ENCODE data around the gene GABRA5. TPM values are rescaled to one million over a fixed set of nuclear protein-coding genes. Genes with fewer than 3 reads are reported as not detected.

Gene GABRA5
- total RNA-seq, 1 donor from 2014 or later = not detected

DNA sequence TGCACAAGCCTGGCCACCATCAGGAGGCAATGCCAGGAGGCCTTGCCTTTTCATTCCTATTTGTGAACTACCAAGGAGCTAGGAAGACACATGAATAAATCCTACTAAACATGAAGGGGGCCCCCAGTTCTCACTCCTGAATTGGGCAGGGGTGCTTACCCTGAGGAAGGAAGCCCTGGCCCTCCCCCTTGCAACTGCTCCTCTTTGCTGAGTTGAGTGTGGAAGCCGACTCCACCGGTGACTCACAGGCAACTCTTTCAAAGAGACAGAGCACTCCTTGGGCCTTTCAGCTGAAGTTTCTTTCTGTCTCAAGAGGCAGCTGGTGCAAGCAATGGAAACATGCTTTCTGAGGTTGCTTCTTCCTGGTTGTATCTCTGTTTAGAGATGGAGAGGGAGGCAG is 105.8 kb downstream of the GABRA5 start:
- intact Hi-C loops (cut with DNase I) = no loop called here
- ATAC-seq = no peak
- DNase-seq (ENCODE audit: low spot score) = no peak

DNA sequence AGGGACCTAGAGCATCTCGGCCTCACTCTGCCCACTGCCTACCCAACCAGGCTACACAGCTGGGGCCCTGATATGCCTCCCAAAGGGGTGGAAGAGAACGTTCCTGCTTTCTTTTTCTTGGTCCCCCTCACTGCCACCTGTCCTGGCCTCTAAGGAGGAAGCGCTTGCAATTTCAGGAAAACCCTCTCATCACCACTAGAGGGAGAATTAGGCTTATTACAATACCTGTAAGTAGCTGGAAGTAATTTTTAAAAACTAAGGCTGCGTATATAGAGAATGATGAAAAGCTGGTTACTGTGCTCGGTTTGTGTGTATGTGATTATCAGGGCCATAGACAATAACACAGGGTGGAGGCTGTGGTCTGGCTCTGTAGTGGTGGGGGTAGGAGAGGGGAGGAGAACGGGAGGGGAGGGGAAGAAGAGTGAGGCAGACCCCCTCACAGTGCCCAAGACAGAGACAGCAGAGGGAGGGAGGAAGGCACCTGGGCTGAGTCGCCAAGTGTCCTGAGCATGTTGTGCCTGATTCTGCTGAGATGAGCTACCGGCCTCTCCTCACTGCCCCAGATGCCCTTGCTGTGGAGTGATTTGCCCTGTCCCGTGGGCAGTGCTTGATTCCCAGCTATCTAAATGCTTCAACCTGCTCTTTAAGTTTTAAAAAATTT is 107.4 kb downstream of the GABRA5 start:
- intact Hi-C loops (cut with DNase I) = no loop called here
- DNase-seq (ENCODE audit: low spot score) (no peak), ATAC-seq (no peak)

DNA sequence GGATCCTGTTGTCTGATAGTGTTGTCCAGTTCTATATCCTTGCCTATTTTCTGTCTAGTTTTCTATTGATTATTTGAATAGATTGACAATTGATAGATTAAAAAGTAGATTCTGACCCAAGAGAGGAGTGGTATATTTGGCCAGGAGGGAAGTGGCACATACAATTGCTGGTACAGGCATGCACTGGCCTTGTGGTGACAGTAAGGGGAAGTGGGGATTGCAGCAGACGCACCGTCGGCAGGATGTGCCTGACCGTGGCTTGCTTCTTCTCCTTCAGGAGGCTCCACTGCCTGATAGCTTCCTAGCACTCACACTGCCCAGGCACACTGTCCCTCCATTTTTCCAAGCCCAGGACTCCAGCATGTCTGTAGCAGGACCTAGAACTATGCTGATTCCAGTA is 114.6 kb downstream of the GABRA5 start:
- DNase-seq (ENCODE audit: low spot score) (no peak), ATAC-seq (no peak)
- intact Hi-C loops (cut with DNase I) = no loop called here

DNA sequence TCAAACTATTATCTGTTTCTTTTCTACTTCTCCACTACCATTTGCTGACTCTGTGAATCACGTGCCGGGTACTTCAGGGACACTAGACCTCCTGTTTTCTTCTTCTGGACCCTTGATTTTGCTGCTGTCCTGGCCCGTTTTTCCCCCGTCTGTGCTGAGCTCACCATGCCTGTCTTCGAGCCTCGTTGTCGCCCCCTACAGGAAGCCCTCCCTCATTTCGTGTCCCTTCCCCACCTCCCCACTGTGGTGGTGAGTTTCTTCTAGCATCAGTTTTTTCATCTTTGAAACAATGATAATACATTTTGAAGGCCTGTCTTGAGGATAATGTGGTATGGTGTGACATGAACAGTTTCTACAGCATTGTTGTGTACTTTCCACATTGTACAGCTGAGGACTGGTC is 117.0 kb downstream of the GABRA5 start:
- no peak for ATAC-seq
- no peak for DNase-seq (ENCODE audit: low spot score)
- intact Hi-C loops (cut with DNase I) = no loop called here

DNA sequence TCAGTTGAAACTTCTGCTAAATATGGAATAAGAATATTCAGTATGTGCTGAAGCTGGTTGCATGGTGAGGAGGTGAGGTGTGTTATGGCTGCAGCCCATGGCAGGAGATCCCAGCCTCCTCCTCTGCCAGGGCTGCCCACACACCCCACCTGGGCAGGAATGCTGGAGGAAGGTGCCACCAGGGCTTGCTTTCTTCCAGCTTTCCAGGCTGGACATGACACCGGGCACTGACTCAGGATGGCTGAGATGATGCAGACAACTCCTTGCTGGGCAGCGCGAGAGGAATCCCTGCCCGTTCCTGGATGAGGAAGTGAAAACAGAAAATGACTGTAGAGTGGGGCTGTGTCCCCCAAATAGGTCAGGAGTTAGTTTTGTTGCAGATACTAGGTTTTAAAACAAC is 118.2 kb downstream of the GABRA5 start:
- DNase-seq (ENCODE audit: low spot score) (no peak), ATAC-seq (no peak)
- intact Hi-C loops (cut with DNase I) = no loop called here

DNA sequence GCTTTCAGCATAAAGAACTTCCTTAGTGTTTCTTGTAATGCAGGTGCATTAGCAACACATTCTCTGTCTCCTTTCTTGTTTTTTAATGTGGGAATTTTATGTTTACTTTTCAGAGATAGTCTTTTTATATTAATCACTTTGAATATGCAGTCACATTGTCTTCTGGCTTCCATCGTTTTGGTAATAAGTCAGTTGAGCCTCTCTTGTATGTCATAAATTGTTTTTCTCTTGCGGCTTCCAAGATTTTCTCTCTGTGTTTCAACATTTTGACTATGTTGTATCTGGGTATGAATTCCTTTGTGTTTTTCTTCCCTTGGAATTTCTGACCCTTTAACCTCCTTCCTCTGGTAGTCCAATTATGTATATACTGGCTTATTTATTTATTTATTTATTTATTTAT is 129.4 kb downstream of the GABRA5 start:
- intact Hi-C loops (cut with DNase I) = no loop called here
- DNase-seq (ENCODE audit: low spot score) = no peak
- no peak for ATAC-seq

Other genes with a start within 250 kb of the GABRA5 start
- gene GABRB3, start 94.0 kb upstream of the GABRA5 start, total RNA-seq = 4.5 TPM
- not detected for gene GABRG3, start 104.1 kb downstream of the GABRA5 start, total RNA-seq

All from sciatic nerve (tissue), 2 donors.